ENCODE data around the gene GLOD5. TPM values are rescaled to one million over a fixed set of nuclear protein-coding genes. Genes with fewer than 3 reads are reported as not detected.
"Not testable (repeated sequence)": the region's sequence is repeated elsewhere in the genome, so short reads cannot be mapped to it uniquely, and the experiment has no call there.

Gene GLOD5
- total and polyA plus RNA-seq, 4 donors = not detected

DNA sequence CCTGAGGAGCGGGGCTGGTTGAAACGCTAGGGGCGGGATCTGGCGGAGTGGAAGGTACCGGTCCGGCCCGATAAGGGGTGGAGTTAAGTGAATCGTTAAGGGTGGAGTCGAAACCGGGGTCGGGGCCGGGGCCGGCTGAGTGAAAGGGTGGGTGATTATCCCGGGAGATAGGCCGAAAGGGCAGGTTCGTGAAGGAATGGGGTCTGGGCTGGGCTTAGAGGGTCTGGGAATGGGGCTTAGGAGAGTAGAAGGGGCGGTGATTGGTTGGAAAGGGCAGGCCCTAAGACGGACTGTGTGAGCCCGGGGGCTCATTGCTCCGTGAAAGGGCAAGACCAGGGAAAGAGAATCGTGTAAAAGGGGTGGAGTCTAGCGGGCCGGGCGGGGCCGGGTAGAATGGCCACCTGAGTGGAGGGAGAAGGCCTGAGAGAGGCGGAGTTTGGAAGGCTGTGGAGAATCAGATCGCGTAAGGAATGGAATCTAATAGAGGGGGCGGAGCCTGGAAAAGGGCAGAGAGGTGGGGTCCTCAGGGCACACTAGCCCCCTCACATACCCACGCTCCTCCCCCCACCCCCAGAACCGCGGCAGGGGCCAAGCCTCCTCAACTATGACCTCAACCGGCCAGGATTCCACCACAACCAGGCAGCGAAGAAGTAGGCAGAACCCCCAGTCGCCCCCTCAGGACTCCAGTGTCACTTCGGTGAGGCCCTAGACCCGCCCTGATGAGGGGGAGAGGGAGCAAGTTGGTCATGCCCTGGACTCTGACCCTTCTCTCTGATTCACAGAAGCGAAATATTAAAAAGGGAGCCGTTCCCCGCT, 40.8 kb downstream of the GLOD5 start:
- Histone ChIP-seq H3K4me1 (ENCODE audit: control insufficient read depth, insufficient read depth, low read length) (peaks cover 15% of the 10 kb centered on the region), H3K36me3 (ENCODE audit: control insufficient read depth, insufficient read depth, low read length) (peaks cover 7% of the 10 kb centered on the region), H3K27me3 (ENCODE audit: control insufficient read depth, insufficient read depth, low read length) (no peaks in the 10 kb centered on the region), H3K4me3 (ENCODE audit: low read depth, low read length) (peak overlapping the region; percentile 63), H3K9me3 (ENCODE audit: control insufficient read depth, insufficient read depth, low read length) (no peaks in the 10 kb centered on the region), H3K27ac (ENCODE audit: low read depth, low read length) (peak overlapping the region; percentile 91)
- WGBS (ENCODE audit: insufficient coverage) = 23% methylated on average over 28 of the region's 40 CpGs
- peak in 5 of 6 donors; percentile 23 to 88 (median 39) for DNase-seq (ENCODE audit: low read depth in 4 of 6, low spot score in 6 of 6)

DNA sequence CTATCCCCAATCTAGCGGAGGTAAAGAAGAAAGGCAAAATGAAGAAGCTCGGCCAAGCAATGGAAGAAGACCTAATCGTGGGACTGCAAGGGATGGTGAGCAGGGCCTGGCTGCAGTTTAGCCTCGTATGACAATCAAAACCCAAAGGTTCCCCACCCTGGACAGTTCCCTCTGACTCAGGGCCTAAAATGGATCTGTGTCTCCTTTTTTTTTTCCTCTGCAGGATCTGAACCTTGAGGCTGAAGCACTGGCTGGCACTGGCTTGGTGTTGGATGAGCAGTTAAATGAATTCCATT, 41.3 kb downstream of the GLOD5 start:
- peak overlapping the region; percentile 63 for H3K4me3 ChIP-seq (ENCODE audit: low read depth, low read length)
- DNase-seq (ENCODE audit: low read depth in 4 of 6, low spot score in 6 of 6) = no peak
- peak overlapping the region; percentile 91 for H3K27ac ChIP-seq (ENCODE audit: low read depth, low read length)
- WGBS (ENCODE audit: insufficient coverage) = 70% methylated on average over 3 of the region's 4 CpGs
- peaks cover 15% of the 10 kb centered on the region for H3K4me1 ChIP-seq (ENCODE audit: control insufficient read depth, insufficient read depth, low read length)
- no peaks in the 10 kb centered on the region for H3K9me3 ChIP-seq (ENCODE audit: control insufficient read depth, insufficient read depth, low read length)
- H3K36me3 ChIP-seq (ENCODE audit: control insufficient read depth, insufficient read depth, low read length) = peaks cover 7% of the 10 kb centered on the region
- H3K27me3 ChIP-seq (ENCODE audit: control insufficient read depth, insufficient read depth, low read length) = no peaks in the 10 kb centered on the region

- no peaks in the 10 kb centered on the region for H3K9me3 ChIP-seq (ENCODE audit: control insufficient read depth, insufficient read depth, low read length)
- H3K27me3 ChIP-seq (ENCODE audit: control insufficient read depth, insufficient read depth, low read length) = no peaks in the 10 kb centered on the region
- no peak overlapping the region for H3K27ac ChIP-seq (ENCODE audit: low read depth, low read length)
- peaks cover 11% of the 10 kb centered on the region for H3K36me3 ChIP-seq (ENCODE audit: control insufficient read depth, insufficient read depth, low read length)
- no peak for DNase-seq (ENCODE audit: low read depth in 4 of 6, low spot score in 6 of 6)
- no peak overlapping the region for H3K4me3 ChIP-seq (ENCODE audit: low read depth, low read length)
- 88% methylated on average over 4 of the region's 4 CpGs for WGBS (ENCODE audit: insufficient coverage)
- peaks cover 11% of the 10 kb centered on the region for H3K4me1 ChIP-seq (ENCODE audit: control insufficient read depth, insufficient read depth, low read length)
These were observed 44.5 kb downstream of the GLOD5 start for GRCh38 chrX:48806081-48806480.

- H3K27ac ChIP-seq (ENCODE audit: low read depth, low read length) = no peak overlapping the region
- no peaks in the 10 kb centered on the region for H3K4me1 ChIP-seq (ENCODE audit: control insufficient read depth, insufficient read depth, low read length)
- no peaks in the 10 kb centered on the region for H3K9me3 ChIP-seq (ENCODE audit: control insufficient read depth, insufficient read depth, low read length)
- H3K27me3 ChIP-seq (ENCODE audit: control insufficient read depth, insufficient read depth, low read length) = no peaks in the 10 kb centered on the region
- no peak overlapping the region for H3K4me3 ChIP-seq (ENCODE audit: low read depth, low read length)
- WGBS (ENCODE audit: insufficient coverage) = 86% methylated on average over 2 of the region's 8 CpGs
- no peak for DNase-seq (ENCODE audit: low read depth in 4 of 6, low spot score in 6 of 6)
- H3K36me3 ChIP-seq (ENCODE audit: control insufficient read depth, insufficient read depth, low read length) = peaks cover 40% of the 10 kb centered on the region
These were observed 52.1 kb downstream of the GLOD5 start for GRCh38 chrX:48813644-48814043.

DNA sequence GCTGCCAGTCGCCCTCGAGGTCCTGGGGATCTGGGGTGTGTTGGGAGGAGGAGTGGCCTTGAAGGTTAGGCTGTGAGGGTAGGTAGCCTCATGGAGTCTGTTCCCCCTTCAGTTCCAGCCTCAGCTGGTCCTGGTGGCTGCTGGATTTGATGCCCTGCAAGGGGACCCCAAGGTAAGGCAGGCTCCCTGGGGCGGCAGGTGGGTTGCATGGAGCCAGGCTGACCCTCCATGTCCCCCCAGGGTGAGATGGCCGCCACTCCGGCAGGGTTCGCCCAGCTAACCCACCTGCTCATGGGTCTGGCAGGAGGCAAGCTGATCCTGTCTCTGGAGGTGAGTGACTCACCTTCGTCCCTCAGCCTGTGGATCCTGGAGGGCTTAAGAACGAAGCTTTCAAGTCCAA, 53.2 kb downstream of the GLOD5 start:
- Histone ChIP-seq H3K27me3 (ENCODE audit: control insufficient read depth, insufficient read depth, low read length) (no peaks in the 10 kb centered on the region), H3K27ac (ENCODE audit: low read depth, low read length) (no peak overlapping the region), H3K36me3 (ENCODE audit: control insufficient read depth, insufficient read depth, low read length) (peaks cover 41% of the 10 kb centered on the region), H3K4me1 (ENCODE audit: control insufficient read depth, insufficient read depth, low read length) (no peaks in the 10 kb centered on the region), H3K4me3 (ENCODE audit: low read depth, low read length) (no peak overlapping the region), H3K9me3 (ENCODE audit: control insufficient read depth, insufficient read depth, low read length) (no peaks in the 10 kb centered on the region)
- no peak for DNase-seq (ENCODE audit: low read depth in 4 of 6, low spot score in 6 of 6)
- WGBS (ENCODE audit: insufficient coverage) = 87% methylated on average over 8 of the region's 8 CpGs

- no peak overlapping the region for H3K4me3 ChIP-seq (ENCODE audit: low read depth, low read length)
- no peaks in the 10 kb centered on the region for H3K27me3 ChIP-seq (ENCODE audit: control insufficient read depth, insufficient read depth, low read length)
- H3K27ac ChIP-seq (ENCODE audit: low read depth, low read length) = no peak overlapping the region
- H3K4me1 ChIP-seq (ENCODE audit: control insufficient read depth, insufficient read depth, low read length) = no peaks in the 10 kb centered on the region
- H3K9me3 ChIP-seq (ENCODE audit: control insufficient read depth, insufficient read depth, low read length) = no peaks in the 10 kb centered on the region
- no peak for DNase-seq (ENCODE audit: low read depth in 4 of 6, low spot score in 6 of 6)
- H3K36me3 ChIP-seq (ENCODE audit: control insufficient read depth, insufficient read depth, low read length) = peaks cover 45% of the 10 kb centered on the region
- WGBS (ENCODE audit: insufficient coverage) = 86% methylated on average over 4 of the region's 8 CpGs
These were observed 53.7 kb downstream of the GLOD5 start for GRCh38 chrX:48815266-48815665.

GRCh38 chrX:48816014-48816810, 54.7 kb downstream of the GLOD5 start:
- no peaks in the 10 kb centered on the region for H3K27me3 ChIP-seq (ENCODE audit: control insufficient read depth, insufficient read depth, low read length)
- no peak for DNase-seq (ENCODE audit: low read depth in 4 of 6, low spot score in 6 of 6)
- H3K36me3 ChIP-seq (ENCODE audit: control insufficient read depth, insufficient read depth, low read length) = peaks cover 46% of the 10 kb centered on the region
- no peak overlapping the region for H3K4me3 ChIP-seq (ENCODE audit: low read depth, low read length)
- H3K4me1 ChIP-seq (ENCODE audit: control insufficient read depth, insufficient read depth, low read length) = no peaks in the 10 kb centered on the region
- H3K27ac ChIP-seq (ENCODE audit: low read depth, low read length) = no peak overlapping the region
- H3K9me3 ChIP-seq (ENCODE audit: control insufficient read depth, insufficient read depth, low read length) = no peaks in the 10 kb centered on the region
- 85% methylated on average over 16 of the region's 18 CpGs for WGBS (ENCODE audit: insufficient coverage)

GRCh38 chrX:48818098-48818497, 56.6 kb downstream of the GLOD5 start:
- H3K36me3 ChIP-seq (ENCODE audit: control insufficient read depth, insufficient read depth, low read length) = peaks cover 58% of the 10 kb centered on the region
- WGBS (ENCODE audit: insufficient coverage) = 86% methylated on average over 16 of the region's 16 CpGs

GRCh38 chrX:48818866-48819265, 57.3 kb downstream of the GLOD5 start:
- no peaks in the 10 kb centered on the region for H3K27me3 ChIP-seq (ENCODE audit: control insufficient read depth, insufficient read depth, low read length)
- H3K27ac ChIP-seq (ENCODE audit: low read depth, low read length) = no peak overlapping the region
- H3K9me3 ChIP-seq (ENCODE audit: control insufficient read depth, insufficient read depth, low read length) = no peaks in the 10 kb centered on the region
- whole genome bisulfite sequencing (ENCODE audit: insufficient coverage) = 80% methylated on average over 4 of the region's 4 CpGs
- no peak for DNase-seq (ENCODE audit: low read depth in 4 of 6, low spot score in 6 of 6)
- peaks cover 62% of the 10 kb centered on the region for H3K36me3 ChIP-seq (ENCODE audit: control insufficient read depth, insufficient read depth, low read length)
- H3K4me3 ChIP-seq (ENCODE audit: low read depth, low read length) = no peak overlapping the region
- H3K4me1 ChIP-seq (ENCODE audit: control insufficient read depth, insufficient read depth, low read length) = no peaks in the 10 kb centered on the region

More at GRCh38 chrX:48818098-48818497, 56.6 kb downstream of the GLOD5 start:
- H3K4me1 ChIP-seq (ENCODE audit: control insufficient read depth, insufficient read depth, low read length) = no peaks in the 10 kb centered on the region
- H3K27me3 ChIP-seq (ENCODE audit: control insufficient read depth, insufficient read depth, low read length) = no peaks in the 10 kb centered on the region
- H3K4me3 ChIP-seq (ENCODE audit: low read depth, low read length) = no peak overlapping the region
- H3K27ac ChIP-seq (ENCODE audit: low read depth, low read length) = no peak overlapping the region
- no peak for DNase-seq (ENCODE audit: low read depth in 4 of 6, low spot score in 6 of 6)
- H3K9me3 ChIP-seq (ENCODE audit: control insufficient read depth, insufficient read depth, low read length) = no peaks in the 10 kb centered on the region

GRCh38 chrX:48819394-48819793, 57.8 kb downstream of the GLOD5 start:
- WGBS (ENCODE audit: insufficient coverage) = 82% methylated on average over 3 of the region's 9 CpGs
- not testable (repeated sequence) for H3K27me3 ChIP-seq (ENCODE audit: control insufficient read depth, insufficient read depth, low read length)
- peaks cover 66% of the 10 kb centered on the region for H3K36me3 ChIP-seq (ENCODE audit: control insufficient read depth, insufficient read depth, low read length)

More at GRCh38 chrX:48819394-48819793, 57.8 kb downstream of the GLOD5 start:
- not testable (repeated sequence) for DNase-seq (ENCODE audit: low read depth in 4 of 6, low spot score in 6 of 6); H3K9me3 ChIP-seq (ENCODE audit: control insufficient read depth, insufficient read depth, low read length); H3K4me1 ChIP-seq (ENCODE audit: control insufficient read depth, insufficient read depth, low read length); H3K27ac ChIP-seq (ENCODE audit: low read depth, low read length); H3K4me3 ChIP-seq (ENCODE audit: low read depth, low read length)
